SJCRH30 (cell line): Measurements from ENCODE around the gene GPR148. TPM values are rescaled to one million over a fixed set of nuclear protein-coding genes. Genes with fewer than 3 reads are reported as not detected.
A peak's percentile ranks its signal among the peaks of the same experiment; 100 is the strongest.

Source experiments
- DNase-seq, 2 experiments: peaks; one replicate each; pipeline ENCODE4 v3.0.0-alpha.2; 2015 to 2020
- H3K27ac ChIP-seq: fragments of 250-450 bp; sonication (Bioruptor Pico); 2 replicates; pipeline ENCODE4 v1.5.1; 2020; ENCODE audit warnings: mild to moderate bottlenecking, moderate library complexity
- H3K27me3 ChIP-seq: fragments of 250-450 bp; sonication (Bioruptor Pico); 2 replicates; pipeline ENCODE4 v1.5.1; 2020; ENCODE audit warnings: mild to moderate bottlenecking, moderate library complexity
- H3K36me3 ChIP-seq: fragments of 250-450 bp; sonication (Bioruptor Pico); 2 replicates; pipeline ENCODE4 v1.5.1; 2020; ENCODE audit warnings: mild to moderate bottlenecking, moderate library complexity
- H3K4me1 ChIP-seq: fragments of 250-450 bp; sonication (Bioruptor Pico); 2 replicates; pipeline ENCODE4 v1.5.1; 2020; ENCODE audit warnings: mild to moderate bottlenecking, moderate library complexity
- H3K4me3 ChIP-seq: fragments of 250-450 bp; sonication (Bioruptor Pico); 2 replicates; pipeline ENCODE4 v1.5.1; 2020; ENCODE audit warnings: mild to moderate bottlenecking, moderate library complexity
- H3K9me3 ChIP-seq: fragments of 250-450 bp; sonication (Bioruptor Pico); replicated peaks from 2 replicates; pipeline ENCODE4 v1.5.1; 2020; ENCODE audit warnings: mild to moderate bottlenecking, moderate library complexity
- total RNA-seq: library from RNA; depleted of rRNA; stranded (reverse); fragments of >200 nt; shearing (Covaris generic); gene quantifications from 2 replicates; pipeline ENCODE4 v1.2.3, GENCODE V29; 2014

GPR148 gene
- total RNA-seq, 1 experiment from 2014 or later: not detected

DNA sequence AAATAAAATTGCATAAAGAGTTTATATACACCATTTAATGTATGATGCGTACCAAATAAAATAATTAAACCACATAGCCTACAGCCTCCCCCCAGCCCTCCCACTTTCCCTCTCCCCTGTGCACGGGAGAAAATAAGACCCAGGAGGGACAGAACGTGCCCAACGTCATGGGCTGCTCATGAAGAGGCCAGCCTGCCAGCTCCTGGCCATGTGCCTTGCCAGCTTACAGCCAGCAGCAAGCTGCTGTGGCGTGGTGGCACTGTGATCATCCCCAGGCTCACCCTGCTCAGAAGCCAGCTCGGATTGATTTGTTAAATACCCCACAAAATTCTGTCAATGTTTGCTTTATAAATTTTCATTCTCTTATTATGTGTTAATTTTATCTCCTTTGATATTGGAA, 7.6 kb downstream of the GPR148 start:
- Histone ChIP-seq H3K4me1 (no peaks in the 10 kb centered on the region), H3K9me3 (no peaks in the 10 kb centered on the region), H3K36me3 (no peaks in the 10 kb centered on the region), H3K4me3 (no peak overlapping the region), H3K27ac (no peak overlapping the region), H3K27me3 (no peaks in the 10 kb centered on the region)
- DNase-seq: no peak

DNA sequence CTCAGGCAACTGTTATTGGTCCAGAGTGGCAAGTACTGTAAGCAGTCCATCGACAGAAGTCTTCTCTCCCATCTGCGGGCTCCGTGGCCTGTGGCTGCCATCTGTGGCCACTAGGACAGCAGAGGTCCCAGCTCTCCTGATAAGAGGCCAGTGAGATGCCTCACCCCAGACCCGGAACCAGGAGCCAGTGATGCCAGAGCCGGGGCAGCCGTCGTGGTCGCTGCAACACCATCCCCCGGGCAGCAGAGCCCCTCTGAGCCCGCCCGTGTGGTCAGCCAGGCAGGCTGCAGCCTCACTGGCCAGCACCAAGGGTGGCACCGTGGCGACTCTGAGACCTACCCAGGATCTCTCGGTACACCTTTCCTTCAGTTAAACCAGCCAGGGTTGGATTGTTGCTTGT, 8.7 kb downstream of the GPR148 start:
- no peaks in the 10 kb centered on the region for H3K27me3 ChIP-seq
- H3K4me3 ChIP-seq: no peak overlapping the region
- H3K36me3 ChIP-seq: no peaks in the 10 kb centered on the region
- no peaks in the 10 kb centered on the region for H3K9me3 ChIP-seq
- no peak overlapping the region for H3K27ac ChIP-seq
- no peaks in the 10 kb centered on the region for H3K4me1 ChIP-seq
- no peak for DNase-seq

DNA sequence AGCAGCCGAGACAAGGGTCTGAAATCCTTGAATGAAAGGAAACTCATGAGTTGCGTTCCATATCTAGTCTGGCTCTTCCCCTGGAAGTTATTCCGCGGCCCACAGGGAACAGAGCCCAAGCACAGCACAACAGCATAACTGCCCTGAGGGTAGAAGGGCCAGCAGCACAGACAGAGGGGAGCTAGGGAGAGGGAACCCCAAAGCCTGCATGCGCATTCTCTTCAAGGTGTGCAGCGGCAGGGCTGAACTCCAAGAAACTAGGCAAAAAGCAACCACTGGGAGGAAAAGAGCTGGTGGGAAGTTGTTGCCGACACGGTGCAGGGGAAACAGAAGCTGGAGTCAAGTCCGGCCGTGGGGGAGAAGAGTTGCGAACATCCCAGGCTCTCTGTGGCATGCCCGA, 11.8 kb downstream of the GPR148 start:
- Histone ChIP-seq H3K27ac (no peak overlapping the region), H3K4me3 (no peak overlapping the region), H3K36me3 (no peaks in the 10 kb centered on the region), H3K4me1 (no peaks in the 10 kb centered on the region), H3K9me3 (no peaks in the 10 kb centered on the region), H3K27me3 (no peaks in the 10 kb centered on the region)
- DNase-seq: no peak

DNA sequence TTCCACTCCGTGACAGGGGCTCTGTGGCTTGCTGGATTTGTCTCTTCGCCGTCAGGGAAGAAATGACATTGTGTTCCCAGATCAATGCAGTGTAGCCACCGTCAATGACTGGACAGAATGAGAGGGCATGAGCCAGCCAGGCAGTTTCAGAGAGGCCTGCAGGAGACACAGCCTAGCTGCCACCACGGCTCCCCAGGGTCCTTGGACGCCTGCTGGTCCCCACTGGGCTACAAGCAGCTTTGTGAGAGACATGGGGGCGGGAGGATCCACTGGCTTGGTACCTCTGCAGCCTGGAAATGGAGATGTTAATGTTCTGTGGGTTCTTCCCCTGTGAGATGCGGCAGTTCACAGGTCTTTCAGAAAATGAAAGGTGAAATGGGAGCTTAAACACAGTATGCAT, 14.4 kb downstream of the GPR148 start:
- Histone ChIP-seq H3K9me3 (no peaks in the 10 kb centered on the region), H3K27ac (no peak overlapping the region), H3K27me3 (no peaks in the 10 kb centered on the region), H3K36me3 (no peaks in the 10 kb centered on the region), H3K4me1 (no peaks in the 10 kb centered on the region), H3K4me3 (no peak overlapping the region)
- DNase-seq: no peak

DNA sequence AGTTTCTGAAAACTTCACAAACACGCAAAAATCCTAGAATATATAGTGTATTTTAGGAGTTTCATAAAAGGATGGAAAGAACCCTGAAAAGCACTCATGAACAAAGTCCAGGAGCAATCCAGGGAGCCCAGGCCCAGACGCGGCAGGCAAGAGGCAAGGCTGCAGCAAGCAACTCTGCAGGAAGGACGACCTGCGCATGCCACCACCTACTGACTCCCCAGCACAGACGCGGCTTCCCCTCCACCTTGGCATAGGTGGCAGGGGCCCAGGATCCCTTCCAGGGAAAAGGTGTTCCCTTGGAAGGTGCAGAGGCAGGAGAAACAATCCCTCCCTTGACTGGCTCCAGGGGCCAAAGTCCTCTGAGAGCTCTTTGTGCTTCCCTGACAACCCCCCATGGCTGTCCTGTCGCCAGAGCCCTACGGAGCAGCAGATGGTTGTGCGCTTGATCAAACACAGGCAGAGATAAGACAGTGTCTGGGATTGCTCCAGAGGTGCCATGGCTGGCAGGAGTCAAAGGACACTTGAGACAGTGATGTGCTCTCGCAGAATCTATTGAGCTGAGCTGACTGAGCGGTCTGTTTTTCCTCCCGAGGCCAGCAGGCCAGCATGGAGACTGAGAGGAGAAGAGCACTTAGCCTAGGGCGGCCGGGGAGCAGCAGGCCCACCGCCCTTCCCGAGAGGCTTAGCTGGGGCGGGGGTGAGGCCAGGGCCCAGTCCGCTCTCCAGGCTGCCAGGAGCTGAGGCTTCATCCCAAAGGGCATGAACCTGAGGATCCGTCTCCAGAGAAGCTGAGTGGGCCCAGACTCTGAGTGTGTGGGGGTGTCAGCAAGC, 15.6 kb downstream of the GPR148 start:
- no peak overlapping the region for H3K27ac ChIP-seq
- no peaks in the 10 kb centered on the region for H3K9me3 ChIP-seq
- H3K36me3 ChIP-seq: no peaks in the 10 kb centered on the region
- H3K4me3 ChIP-seq: no peak overlapping the region
- no peaks in the 10 kb centered on the region for H3K27me3 ChIP-seq
- no peaks in the 10 kb centered on the region for H3K4me1 ChIP-seq
- DNase-seq: no peak

DNA sequence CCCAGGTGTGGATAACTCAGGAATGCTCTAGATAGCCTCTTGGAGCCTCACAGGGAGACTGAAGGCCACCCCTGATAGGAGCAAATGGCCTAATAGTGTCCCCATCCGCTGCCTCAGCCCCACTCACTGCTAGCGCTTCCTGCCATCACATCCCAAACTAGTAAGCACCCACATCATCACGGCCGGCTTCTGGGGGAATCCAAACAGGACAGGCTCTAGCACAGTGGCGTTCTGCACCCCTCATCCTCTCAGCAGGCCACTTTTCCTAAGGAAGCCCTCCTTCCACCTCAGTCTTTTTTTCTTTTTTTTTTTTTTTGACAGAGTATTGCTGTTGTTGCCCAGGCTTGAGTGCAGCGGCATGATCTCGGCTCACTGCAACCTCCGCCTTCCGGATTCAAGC, 20.2 kb downstream of the GPR148 start:
- no peak overlapping the region for H3K27ac ChIP-seq
- no peak overlapping the region for H3K4me3 ChIP-seq
- no peaks in the 10 kb centered on the region for H3K27me3 ChIP-seq
- no peak for DNase-seq
- H3K36me3 ChIP-seq: no peaks in the 10 kb centered on the region
- H3K9me3 ChIP-seq: no peaks in the 10 kb centered on the region
- H3K4me1 ChIP-seq: no peaks in the 10 kb centered on the region

DNA sequence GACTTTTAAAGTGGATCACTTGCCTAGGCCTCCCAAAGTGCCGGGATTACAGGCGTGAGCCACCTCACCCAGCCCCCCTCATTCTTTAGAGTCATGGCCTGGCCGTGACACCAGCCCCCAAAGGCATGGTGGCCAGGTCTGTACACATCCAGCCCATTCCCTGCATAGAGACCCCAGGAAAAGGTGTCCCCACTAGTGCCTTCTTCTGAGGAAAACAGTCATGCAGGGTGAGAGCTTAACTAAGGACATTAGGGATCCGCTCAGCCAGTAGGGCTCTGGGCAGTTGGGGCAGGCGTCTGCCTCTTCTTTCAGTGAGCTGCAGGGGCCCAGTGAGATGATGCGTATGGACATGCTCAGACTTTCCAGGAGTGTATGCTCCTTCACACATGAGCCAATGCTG, 20.8 kb downstream of the GPR148 start:
- Histone ChIP-seq H3K27me3 (no peaks in the 10 kb centered on the region), H3K36me3 (no peaks in the 10 kb centered on the region), H3K4me3 (no peak overlapping the region), H3K9me3 (no peaks in the 10 kb centered on the region), H3K27ac (no peak overlapping the region), H3K4me1 (no peaks in the 10 kb centered on the region)
- DNase-seq: no peak

DNA sequence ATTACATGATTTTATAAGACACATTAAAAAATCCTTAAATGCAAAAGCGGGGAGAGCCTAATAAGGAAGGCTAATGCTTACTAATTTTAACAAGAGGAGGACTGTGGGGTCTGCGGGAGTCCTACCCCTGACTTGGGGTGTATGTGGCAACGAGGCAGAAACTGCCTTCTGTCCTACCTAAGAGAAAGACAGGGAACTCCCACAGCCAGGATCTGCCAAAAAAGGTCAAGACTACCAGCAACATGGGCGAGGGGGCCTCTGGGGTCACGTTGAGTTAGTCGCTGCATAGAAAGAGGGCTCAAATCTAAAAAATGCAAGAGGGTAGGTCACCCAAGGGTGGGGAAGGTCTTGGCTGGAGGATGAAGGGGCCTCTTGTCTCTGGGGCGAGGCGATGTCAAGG, 25.9 kb downstream of the GPR148 start:
- no peaks in the 10 kb centered on the region for H3K9me3 ChIP-seq
- H3K4me3 ChIP-seq: no peak overlapping the region
- no peaks in the 10 kb centered on the region for H3K4me1 ChIP-seq
- H3K36me3 ChIP-seq: no peaks in the 10 kb centered on the region
- DNase-seq: no peak
- H3K27me3 ChIP-seq: peaks cover 6% of the 10 kb centered on the region; the same call in 1 of the 2 replicates
- H3K27ac ChIP-seq: no peak overlapping the region

DNA sequence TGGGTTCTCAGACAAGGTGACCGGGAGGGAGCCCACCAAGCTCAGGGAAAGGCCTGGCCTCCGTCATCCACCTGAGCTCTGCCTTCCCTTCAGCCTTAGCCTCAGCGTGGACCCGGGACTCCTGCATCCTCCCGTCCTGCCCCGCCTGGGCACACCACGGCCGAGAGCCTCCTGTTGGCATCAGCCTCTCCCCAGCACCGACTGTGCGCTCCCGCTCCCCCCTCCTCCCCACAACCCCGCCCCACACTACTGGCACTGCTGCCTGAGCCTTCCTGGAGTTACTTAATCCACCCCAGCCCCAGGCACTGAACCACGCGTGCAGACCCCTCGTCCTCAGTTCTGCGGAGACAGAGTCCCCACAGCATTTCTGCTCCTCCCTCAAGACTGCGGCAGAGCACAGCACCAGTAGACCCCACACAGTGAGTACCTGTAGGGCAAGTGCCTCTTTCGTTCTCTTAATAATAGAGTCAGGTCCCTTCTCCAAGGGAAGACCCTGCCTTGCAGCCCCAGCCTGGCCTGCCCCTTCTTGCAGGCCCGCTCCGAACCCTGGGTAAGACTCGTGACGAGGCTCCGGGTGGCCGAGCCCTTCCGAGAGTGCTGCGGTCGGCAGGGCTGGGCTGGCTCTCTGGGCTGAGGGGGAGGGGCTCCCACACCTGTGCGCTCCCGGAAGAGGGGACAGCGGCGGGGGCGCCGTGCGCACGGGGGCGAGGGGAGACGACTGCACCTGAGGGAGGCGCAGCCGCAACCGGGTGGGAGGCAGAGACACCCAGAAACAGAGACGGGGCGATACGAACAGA, 26.6 kb downstream of the GPR148 start, which contains the start of gene AMER3:
TSS of gene AMER3 (plus strand) at position 285 of the 797 bp plus-strand sequence. CDS start 6,533 bp downstream, outside the sequence.
- no peak within 1 kb of the TSS for H3K4me3 ChIP-seq
- no peaks in the 10 kb centered on the region for H3K36me3 ChIP-seq
- H3K4me1 ChIP-seq: no peaks in the 10 kb centered on the region
- H3K27me3 ChIP-seq: peaks cover 6% of the 10 kb centered on the region; the same call in 1 of the 2 replicates
- no peak for DNase-seq
- H3K9me3 ChIP-seq: no peaks in the 10 kb centered on the region
- H3K27ac ChIP-seq: no peak within 1 kb of the TSS

DNA sequence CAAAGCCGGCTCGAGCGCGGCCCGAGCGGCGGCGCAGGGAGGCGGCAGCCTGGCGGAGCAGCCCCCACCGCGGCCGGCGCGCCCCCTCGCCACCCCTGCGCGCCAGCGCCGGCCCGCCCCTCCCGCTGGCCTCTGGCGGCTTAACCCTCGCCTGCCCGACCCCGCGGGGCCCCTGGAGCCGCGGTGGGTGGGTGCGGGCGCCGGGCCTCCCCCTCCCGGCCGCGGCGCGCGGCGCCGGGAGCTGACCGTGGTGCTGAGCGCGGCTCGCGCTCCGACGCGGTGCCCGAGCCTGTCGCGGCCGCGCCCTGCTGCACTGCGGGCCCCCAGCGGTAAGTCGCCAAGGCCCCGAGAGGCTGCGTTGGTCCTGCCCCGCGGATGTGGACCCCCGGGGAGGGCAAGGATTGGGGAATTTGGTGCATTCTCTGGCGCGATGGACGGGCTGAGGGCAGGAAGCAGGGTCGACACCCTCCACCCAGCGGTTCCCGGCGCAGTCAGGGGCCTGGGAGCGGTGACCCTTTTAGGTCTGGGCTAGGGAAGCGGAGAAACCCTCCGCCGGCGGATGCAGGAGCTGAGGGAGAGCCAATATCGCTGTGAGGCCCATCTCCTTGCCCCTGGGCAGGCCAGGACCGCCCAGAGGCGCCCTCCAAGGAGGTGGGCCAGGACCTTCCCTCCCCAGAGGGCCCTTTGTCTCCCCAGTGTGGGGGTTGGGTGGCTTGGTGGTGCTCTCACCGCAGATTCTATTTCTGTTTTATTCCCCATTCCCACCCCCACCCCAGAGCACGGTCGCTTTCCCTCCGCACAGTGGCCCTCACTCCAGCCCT, 27.4 kb downstream of the GPR148 start:
- H3K27me3 ChIP-seq: peaks cover 6% of the 10 kb centered on the region; the same call in 1 of the 2 replicates
- H3K9me3 ChIP-seq: no peaks in the 10 kb centered on the region
- no peak overlapping the region for H3K27ac ChIP-seq
- no peaks in the 10 kb centered on the region for H3K36me3 ChIP-seq
- H3K4me1 ChIP-seq: no peaks in the 10 kb centered on the region
- no peak overlapping the region for H3K4me3 ChIP-seq
- no peak for DNase-seq

DNA sequence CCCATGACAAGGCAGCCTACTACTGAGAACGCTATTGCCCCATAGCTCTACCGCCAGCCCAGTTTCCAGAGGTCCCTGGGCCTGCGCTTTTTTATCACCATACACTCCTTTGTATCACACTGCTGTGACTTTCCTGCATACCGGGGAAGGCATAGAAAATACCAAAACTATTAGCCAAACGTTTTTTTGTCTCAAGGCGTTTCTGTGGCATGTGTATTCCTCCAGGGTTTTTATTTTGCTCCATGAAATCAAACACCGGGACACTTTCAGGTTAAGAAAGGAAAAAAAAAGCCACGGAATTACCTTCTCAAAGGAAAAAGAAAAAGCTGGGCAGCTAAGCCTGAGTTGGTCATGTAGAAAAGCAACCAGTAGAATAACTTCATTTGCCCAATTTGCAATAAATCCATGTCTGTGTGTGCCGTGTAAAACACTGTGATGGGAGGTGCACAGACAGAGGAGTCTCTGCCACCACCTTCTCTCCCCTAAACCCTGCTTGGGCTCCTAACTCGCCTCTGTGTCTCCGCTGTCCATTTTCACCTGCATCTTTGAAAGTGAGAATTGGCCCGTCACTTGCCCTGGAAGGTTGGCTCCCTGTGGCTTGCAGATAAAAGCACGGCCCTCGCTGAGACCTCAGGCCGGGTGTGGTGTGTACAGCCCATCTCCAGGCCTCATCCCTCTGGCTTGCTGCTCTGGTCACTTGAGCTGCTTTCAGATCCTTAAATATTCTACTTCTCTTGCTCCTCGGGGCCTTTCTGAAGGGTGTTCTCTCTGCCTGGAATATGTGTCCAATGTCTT, 28.2 kb downstream of the GPR148 start:
- peaks cover 6% of the 10 kb centered on the region; the same call in 1 of the 2 replicates for H3K27me3 ChIP-seq
- H3K9me3 ChIP-seq: no peaks in the 10 kb centered on the region
- no peak for DNase-seq
- no peaks in the 10 kb centered on the region for H3K36me3 ChIP-seq
- H3K27ac ChIP-seq: no peak overlapping the region
- H3K4me3 ChIP-seq: no peak overlapping the region
- no peaks in the 10 kb centered on the region for H3K4me1 ChIP-seq

DNA sequence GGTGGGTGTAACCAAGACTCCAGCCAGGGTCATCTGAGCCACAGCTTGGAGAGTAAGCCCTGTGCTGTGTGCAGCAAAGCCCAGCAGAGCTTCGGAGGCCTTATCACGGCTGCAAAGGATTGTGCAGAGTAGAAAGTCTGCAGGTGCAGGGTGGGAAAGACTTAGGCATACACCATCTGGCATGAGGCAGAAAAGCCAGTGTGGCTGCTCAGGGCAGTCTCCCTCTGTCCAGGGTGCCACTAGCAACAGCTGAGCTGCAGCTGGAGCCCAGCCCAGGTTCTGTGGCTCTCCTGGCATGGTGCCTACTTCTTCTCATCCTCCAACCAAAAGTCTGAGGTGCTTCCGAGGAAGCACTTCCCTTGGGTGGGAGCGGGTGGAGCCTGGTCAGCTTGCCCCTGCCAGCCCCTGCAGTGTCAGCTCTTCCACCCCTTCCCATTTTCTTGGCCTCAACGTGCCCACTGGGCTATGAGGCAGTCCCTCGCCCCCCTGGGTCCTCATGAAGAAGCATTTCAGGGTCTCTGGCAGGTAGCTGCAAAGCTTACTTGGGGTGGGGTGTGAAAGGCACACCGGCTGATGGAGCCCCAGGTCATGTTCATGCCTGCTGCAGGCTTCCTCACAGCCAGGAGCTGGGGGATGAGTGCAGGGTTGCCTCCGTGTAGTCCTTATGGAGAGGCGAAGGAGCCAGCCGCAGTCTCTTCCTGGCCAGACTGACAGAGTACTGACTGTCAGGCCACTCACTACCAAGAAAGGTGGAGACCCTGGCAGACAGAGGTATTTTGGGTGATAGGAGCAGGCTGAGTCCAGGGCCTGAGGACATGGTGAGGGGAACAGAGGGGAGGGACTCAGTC, 31.3 kb downstream of the GPR148 start:
- Histone ChIP-seq H3K27ac (no peak overlapping the region), H3K4me3 (no peak overlapping the region), H3K27me3 (peaks cover 11% of the 10 kb centered on the region; the same call in 1 of the 2 replicates), H3K4me1 (no peaks in the 10 kb centered on the region), H3K9me3 (no peaks in the 10 kb centered on the region), H3K36me3 (no peaks in the 10 kb centered on the region)
- DNase-seq: peak; percentile 53 to 65
